ENCODE measurements around the gene LRRC41. TPM values are rescaled to one million over a fixed set of nuclear protein-coding genes. Genes with fewer than 3 reads are reported as not detected.

LRRC41 gene
- polyA plus RNA-seq, 1 of the 3 experiments (the other 2 are of a cell fraction): 59.3 TPM

DNA sequence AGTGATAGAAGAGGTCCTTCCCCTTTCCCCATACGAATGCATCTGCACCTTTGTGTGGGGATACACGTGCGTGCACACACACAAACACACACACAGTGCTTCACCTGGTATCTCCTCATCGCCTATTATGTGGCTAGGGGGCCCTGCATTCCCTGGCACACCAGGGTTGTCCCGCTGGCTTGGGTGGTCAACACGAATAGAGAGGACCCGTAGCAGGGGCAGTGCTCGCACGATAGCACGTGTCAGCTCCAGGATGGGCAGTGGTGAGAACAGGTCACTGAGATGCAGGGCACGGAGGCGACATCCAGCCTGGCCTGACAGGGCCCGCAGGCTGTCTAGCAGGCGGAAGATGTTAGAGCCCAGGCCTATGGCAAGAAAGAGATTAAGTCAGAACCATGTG is 22.4 kb downstream of the LRRC41 start (continued):
- TF ChIP-seq EP300 (IDR thresholded peaks at IDR 0.05; ENCODE audit: borderline replicate concordance in 1 of 2, low read depth in 1 of 2, low read length in 1 of 2): no peak
- TF ChIP-seq FOSL2 (IDR thresholded peaks at IDR 0.05; ENCODE audit: borderline replicate concordance, low read depth): no peak

GRCh38 chr1:46280092-46280491 is 23.3 kb downstream of the LRRC41 start:
- Histone ChIP-seq H3K36me3 (replicated peaks in 1 of 2; ENCODE audit: control insufficient read depth in 1 of 2, insufficient read depth in 2 of 2, low read length in 1 of 2) (peaks cover 50 to 65% of the 10 kb centered on the region in 2 experiments), H3K27me3 (ENCODE audit: insufficient read depth) (no peaks in the 10 kb centered on the region), H3K4me3 (ENCODE audit: low read depth in 2 of 2, low read length in 1 of 2) (no peak overlapping the region), H3K9ac (no peak overlapping the region), H3K9me2 (no peaks in the 10 kb centered on the region), H3F3A (replicated peaks; ENCODE audit: insufficient read depth) (peaks cover 4% of the 10 kb centered on the region), H2AFZ (ENCODE audit: low read depth) (no peak overlapping the region), H3K79me2 (ENCODE audit: insufficient read depth) (no peaks in the 10 kb centered on the region; the same call in 1 of the 2 replicates), H3K9me3 (no peaks in the 10 kb centered on the region), H4K20me1 (ENCODE audit: insufficient read depth) (no peaks in the 10 kb centered on the region), H3K4me2 (no peak overlapping the region), H3K4me1 (ENCODE audit: control insufficient read depth in 1 of 2, insufficient read depth in 2 of 2, low read depth in 1 of 2, low read length in 1 of 2) (no peaks in the 10 kb centered on the region), H3K27ac (ENCODE audit: low read depth in 2 of 2, low read length in 1 of 2) (no peak overlapping the region)
- ChIA-PET CTCF (no interaction called here), POLR2A (interaction anchor here (1.2 kb wide), 1 partner anchor 13 kb away, joined by 3 read pairs; no protein-coding TSS in a partner anchor)
- no peak for TF ChIP-seq CTCF (IDR thresholded peaks at IDR 0.05)
- TF ChIP-seq FOXM1 (IDR thresholded peaks at IDR 0.05; ENCODE audit: low read depth): no peak
- TF ChIP-seq RXRA (IDR thresholded peaks at IDR 0.05; ENCODE audit: borderline replicate concordance, low read depth): no peak
- no peak for TF ChIP-seq MXI1 (IDR thresholded peaks at IDR 0.05; ENCODE audit: low read depth, low read length)
- TF ChIP-seq POLR2AphosphoS5 (IDR thresholded peaks at IDR 0.05; ENCODE audit: low read depth, low read length): no peak
- TF ChIP-seq SMC3 (IDR thresholded peaks at IDR 0.05; ENCODE audit: low read depth, low read length): no peak
- TF ChIP-seq FOXJ3 (CRISPR knock-in tag; IDR thresholded peaks at IDR 0.05): no peak
- TF ChIP-seq RCOR1 (IDR thresholded peaks at IDR 0.05; ENCODE audit: low read length): no peak
- TF ChIP-seq NFIC (IDR thresholded peaks at IDR 0.05; ENCODE audit: borderline replicate concordance): no peak
- no peak for TF ChIP-seq GABPA (IDR thresholded peaks at IDR 0.05; ENCODE audit: low read depth)
- TF ChIP-seq, protein P1, sequence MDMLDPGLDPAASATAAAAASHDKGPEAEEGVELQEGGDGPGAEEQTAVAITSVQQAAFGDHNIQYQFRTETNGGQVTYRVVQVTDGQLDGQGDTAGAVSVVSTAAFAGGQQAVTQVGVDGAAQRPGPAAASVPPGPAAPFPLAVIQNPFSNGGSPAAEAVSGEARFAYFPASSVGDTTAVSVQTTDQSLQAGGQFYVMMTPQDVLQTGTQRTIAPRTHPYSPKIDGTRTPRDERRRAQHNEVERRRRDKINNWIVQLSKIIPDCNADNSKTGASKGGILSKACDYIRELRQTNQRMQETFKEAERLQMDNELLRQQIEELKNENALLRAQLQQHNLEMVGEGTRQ (IDR thresholded peaks at IDR 0.05; ENCODE audit: borderline replicate concordance, low read depth, low read length): no peak
- no peak for TF ChIP-seq JUND (IDR thresholded peaks at IDR 0.05)
- no peak for TF ChIP-seq YY1 (IDR thresholded peaks at IDR 0.05; ENCODE audit: low read depth)
- TF ChIP-seq RAD21 (IDR thresholded peaks at IDR 0.05; ENCODE audit: low read length): no peak
- TF ChIP-seq ELF1 (IDR thresholded peaks at IDR 0.05): no peak
- TF ChIP-seq EZH2phosphoT487 (IDR thresholded peaks at IDR 0.05; ENCODE audit: borderline replicate concordance, low read depth): no peak
- no peak for TF ChIP-seq TAF1 (IDR thresholded peaks at IDR 0.05; ENCODE audit: borderline replicate concordance, low read depth, low read length)
- no peak for TF ChIP-seq ZBTB33 (IDR thresholded peaks at IDR 0.05; ENCODE audit: borderline replicate concordance, low read depth)
- no peak for TF ChIP-seq RFX5 (IDR thresholded peaks at IDR 0.05; ENCODE audit: low read length)
- TF ChIP-seq SIN3A (IDR thresholded peaks at IDR 0.05; ENCODE audit: borderline replicate concordance, low read depth, low read length): no peak
- DNase-seq: no peak
- 100% methylated on average over 1 of the region's 3 CpGs for WGBS (ENCODE audit: low lambda C conversion rate)

Measured in SK-N-SH (cell line).